GM19455 (cell line): ENCODE measurements around the gene AVPR1A.
"Not testable (repeated sequence)": the region's sequence is repeated elsewhere in the genome, so short reads cannot be mapped to it uniquely, and the experiment has no call there.

Source experiments
- ATAC-seq: cut with Tn5 transposase; IDR thresholded peaks from one replicate; pipeline ENCODE4 v1.9.1; 2021; ENCODE audit not compliant: unreplicated experiment

Gene AVPR1A

GRCh38 chr12:63150713-63151622 lies at the start of gene AVPR1A:
TSS of gene AVPR1A (minus strand) at chr12:63151201. CDS start at chr12:63150836, 365 bp downstream.
- ATAC-seq = no peak

GRCh38 chr12:63196168-63196567 lies 45.2 kb upstream of the AVPR1A start:
- ATAC-seq = no peak

- no peak for ATAC-seq
These were observed 28.2 kb upstream of the AVPR1A start for GRCh38 chr12:63179224-63179623.

GRCh38 chr12:63170321-63170720 lies 19.3 kb upstream of the AVPR1A start:
- no peak for ATAC-seq

GRCh38 chr12:63167741-63168140 lies 16.7 kb upstream of the AVPR1A start:
- ATAC-seq = not testable (repeated sequence)

- no peak for ATAC-seq
These were observed 13.9 kb upstream of the AVPR1A start for GRCh38 chr12:63164911-63165310.

- ATAC-seq = no peak
These were observed 12.5 kb upstream of the AVPR1A start for GRCh38 chr12:63163541-63163940.

GRCh38 chr12:63155375-63155774 lies 4.4 kb upstream of the AVPR1A start:
- no peak for ATAC-seq

GRCh38 chr12:63154560-63154959 lies 3.6 kb upstream of the AVPR1A start:
- ATAC-seq = no peak

- ATAC-seq = no peak
These were observed 1.3 kb upstream of the AVPR1A start for GRCh38 chr12:63152321-63152700.

- ATAC-seq = no peak
These were observed 771 bp upstream of the AVPR1A start for GRCh38 chr12:63151623-63152320.

- ATAC-seq = no peak
These were observed 890 bp downstream of the AVPR1A start for GRCh38 chr12:63149909-63150712.

GRCh38 chr12:63144556-63144955 lies 6.4 kb downstream of the AVPR1A start:
- ATAC-seq = no peak

GRCh38 chr12:63138488-63138887 lies 12.5 kb downstream of the AVPR1A start:
- no peak for ATAC-seq

- no peak for ATAC-seq
These were observed 17.0 kb downstream of the AVPR1A start for GRCh38 chr12:63133981-63134380.

GRCh38 chr12:63132201-63132600 lies 18.8 kb downstream of the AVPR1A start:
- ATAC-seq = no peak

GRCh38 chr12:63129927-63130326 lies 21.1 kb downstream of the AVPR1A start:
- ATAC-seq = no peak

- no peak for ATAC-seq
These were observed 26.2 kb downstream of the AVPR1A start for GRCh38 chr12:63124778-63125177.

GRCh38 chr12:63103494-63104131 lies 47.4 kb downstream of the AVPR1A start:
- no peak for ATAC-seq

GRCh38 chr12:63101920-63102319 lies 49.1 kb downstream of the AVPR1A start:
- ATAC-seq = no peak

GRCh38 chr12:63098851-63099250 lies 52.1 kb downstream of the AVPR1A start:
- no peak for ATAC-seq
